ENCODE results near the gene NDUFS2.

The NDUFS2 gene

GRCh38 chr1:161163793-161164192 is 38.4 kb upstream of the NDUFS2 start:
- in situ Hi-C loops (cut with HindIII; ENCODE audit: low sequenced_read_pairs), result no loop called here
- TF ChIP-seq CTCF (IDR thresholded peaks at IDR 0.05; ENCODE audit: low read depth, low read length, missing control alignments), result no peak
- no peak overlapping the region for H3K4me3 ChIP-seq (ENCODE audit: low read depth, low read length)

GRCh38 chr1:161164901-161165610 is 37.1 kb upstream of the NDUFS2 start:
- in situ Hi-C loops (cut with HindIII; ENCODE audit: low sequenced_read_pairs), result no loop called here
- DNase-seq (ENCODE audit: low read depth), result no peak
- peak overlapping the region; percentile 83 for H3K4me3 ChIP-seq (ENCODE audit: low read depth, low read length)
- no peak for TF ChIP-seq CTCF (IDR thresholded peaks at IDR 0.05; ENCODE audit: low read depth, low read length, missing control alignments)

More at GRCh38 chr1:161163793-161164192, 38.4 kb upstream of the NDUFS2 start:
- DNase-seq (ENCODE audit: low read depth), result no peak

GRCh38 chr1:161165742-161166668 is 36.2 kb upstream of the NDUFS2 start, which contains the start of gene PPOX:
Gene PPOX, plus strand, starts transcription at chr1:161166426. Its CDS starts 422 bp downstream, at chr1:161166848.
- in situ Hi-C loops (cut with HindIII; ENCODE audit: low sequenced_read_pairs), result no loop called here
- H3K4me3 ChIP-seq (ENCODE audit: low read depth, low read length), result peak within 1 kb of the TSS; percentile 83
- DNase-seq (ENCODE audit: low read depth), result peak; percentile 97
- peak; percentile 68 for TF ChIP-seq CTCF (IDR thresholded peaks at IDR 0.05; ENCODE audit: low read depth, low read length, missing control alignments)

- in situ Hi-C loops (cut with HindIII; ENCODE audit: low sequenced_read_pairs), result no loop called here
- DNase-seq (ENCODE audit: low read depth), result no peak
- TF ChIP-seq CTCF (IDR thresholded peaks at IDR 0.05; ENCODE audit: low read depth, low read length, missing control alignments), result no peak
- peak overlapping the region; percentile 83 for H3K4me3 ChIP-seq (ENCODE audit: low read depth, low read length)
Measured at GRCh38 chr1:161166669-161167548, 35.3 kb upstream of the NDUFS2 start.

- H3K4me3 ChIP-seq (ENCODE audit: low read depth, low read length), result no peak overlapping the region
- no peak for TF ChIP-seq CTCF (IDR thresholded peaks at IDR 0.05; ENCODE audit: low read depth, low read length, missing control alignments)
- no peak for DNase-seq (ENCODE audit: low read depth)
- in situ Hi-C loops (cut with HindIII; ENCODE audit: low sequenced_read_pairs), result no loop called here
Measured at GRCh38 chr1:161168906-161169305, 33.3 kb upstream of the NDUFS2 start.

GRCh38 chr1:161171191-161171590 is 31.0 kb upstream of the NDUFS2 start:
- peak; percentile 23 for TF ChIP-seq CTCF (IDR thresholded peaks at IDR 0.05; ENCODE audit: low read depth, low read length, missing control alignments)

More at GRCh38 chr1:161171191-161171590, 31.0 kb upstream of the NDUFS2 start:
- no peak overlapping the region for H3K4me3 ChIP-seq (ENCODE audit: low read depth, low read length)
- no peak for DNase-seq (ENCODE audit: low read depth)
- in situ Hi-C loops (cut with HindIII; ENCODE audit: low sequenced_read_pairs), result no loop called here

Measured in astrocyte of the cerebellum (primary cell).